Measurements from ENCODE around the gene AHCYL2. TPM values are rescaled to one million over a fixed set of nuclear protein-coding genes. Genes with fewer than 3 reads are reported as not detected.

The AHCYL2 gene
- total RNA-seq, 4 donors from 2014 or later, result 8.7 to 17.3 (median 14.2) TPM

- no peak overlapping the region for H3K4me3 ChIP-seq
- H3K27me3 ChIP-seq, result no peaks in the 10 kb centered on the region
- no peaks in the 10 kb centered on the region for H3K4me1 ChIP-seq
- no peak for TF ChIP-seq EP300 (IDR thresholded peaks at IDR 0.05)
- no peak for TF ChIP-seq POLR2A (IDR thresholded peaks at IDR 0.05)
- TF ChIP-seq, protein P1, sequence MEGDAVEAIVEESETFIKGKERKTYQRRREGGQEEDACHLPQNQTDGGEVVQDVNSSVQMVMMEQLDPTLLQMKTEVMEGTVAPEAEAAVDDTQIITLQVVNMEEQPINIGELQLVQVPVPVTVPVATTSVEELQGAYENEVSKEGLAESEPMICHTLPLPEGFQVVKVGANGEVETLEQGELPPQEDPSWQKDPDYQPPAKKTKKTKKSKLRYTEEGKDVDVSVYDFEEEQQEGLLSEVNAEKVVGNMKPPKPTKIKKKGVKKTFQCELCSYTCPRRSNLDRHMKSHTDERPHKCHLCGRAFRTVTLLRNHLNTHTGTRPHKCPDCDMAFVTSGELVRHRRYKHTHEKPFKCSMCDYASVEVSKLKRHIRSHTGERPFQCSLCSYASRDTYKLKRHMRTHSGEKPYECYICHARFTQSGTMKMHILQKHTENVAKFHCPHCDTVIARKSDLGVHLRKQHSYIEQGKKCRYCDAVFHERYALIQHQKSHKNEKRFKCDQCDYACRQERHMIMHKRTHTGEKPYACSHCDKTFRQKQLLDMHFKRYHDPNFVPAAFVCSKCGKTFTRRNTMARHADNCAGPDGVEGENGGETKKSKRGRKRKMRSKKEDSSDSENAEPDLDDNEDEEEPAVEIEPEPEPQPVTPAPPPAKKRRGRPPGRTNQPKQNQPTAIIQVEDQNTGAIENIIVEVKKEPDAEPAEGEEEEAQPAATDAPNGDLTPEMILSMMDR (IDR thresholded peaks at IDR 0.05), result no peak
- TF ChIP-seq POLR2AphosphoS5 (IDR thresholded peaks at IDR 0.05), result no peak
- 75 to 83% methylated on average over 5 of the region's 5 CpGs for WGBS, 2 donors (ENCODE audit: low coverage in 1 of 2)
- H3K9me3 ChIP-seq, result no peaks in the 10 kb centered on the region
- H3K27ac ChIP-seq, result no peak overlapping the region
- H3K36me3 ChIP-seq, result peaks cover 0 to 48% of the 10 kb centered on the region in 2 donors
- no peak for ATAC-seq
Observed at GRCh38 chr7:129417073-129417472, 192.2 kb downstream of the AHCYL2 start.

- 19 to 25% methylated on average over 2 of the region's 2 CpGs for WGBS, 2 donors (ENCODE audit: low coverage in 1 of 2)
- Histone ChIP-seq H3K36me3 (peaks cover 3 to 45% of the 10 kb centered on the region in 2 donors), H3K27ac (no peak overlapping the region), H3K27me3 (no peaks in the 10 kb centered on the region), H3K9me3 (no peaks in the 10 kb centered on the region), H3K4me3 (no peak overlapping the region), H3K4me1 (no peaks in the 10 kb centered on the region)
- ATAC-seq, result no peak
- no peak for TF ChIP-seq EP300 (IDR thresholded peaks at IDR 0.05)
- TF ChIP-seq, protein P1 (IDR thresholded peaks at IDR 0.05), result no peak
- TF ChIP-seq POLR2A (IDR thresholded peaks at IDR 0.05), result no peak
- no peak for TF ChIP-seq POLR2AphosphoS5 (IDR thresholded peaks at IDR 0.05)
Observed at GRCh38 chr7:129421717-129422250, 197.0 kb downstream of the AHCYL2 start.

- peaks cover 3 to 55% of the 10 kb centered on the region in 2 donors for H3K36me3 ChIP-seq
- H3K4me1 ChIP-seq, result no peaks in the 10 kb centered on the region
- WGBS, 2 donors (ENCODE audit: low coverage in 1 of 2), result 100% methylated on average over 4 of the region's 4 CpGs; no CpG with 5 or more reads in 1 of the 2 donors
- no peak overlapping the region for H3K27ac ChIP-seq
- no peaks in the 10 kb centered on the region for H3K27me3 ChIP-seq
- TF ChIP-seq POLR2A (IDR thresholded peaks at IDR 0.05) (no peak), EP300 (IDR thresholded peaks at IDR 0.05) (no peak), POLR2AphosphoS5 (IDR thresholded peaks at IDR 0.05) (no peak)
- TF ChIP-seq, protein P1 (IDR thresholded peaks at IDR 0.05), result no peak
- ATAC-seq, result no peak
- H3K4me3 ChIP-seq, result no peak overlapping the region
- H3K9me3 ChIP-seq, result no peaks in the 10 kb centered on the region
Observed at GRCh38 chr7:129422727-129423126, 197.9 kb downstream of the AHCYL2 start.

DNA sequence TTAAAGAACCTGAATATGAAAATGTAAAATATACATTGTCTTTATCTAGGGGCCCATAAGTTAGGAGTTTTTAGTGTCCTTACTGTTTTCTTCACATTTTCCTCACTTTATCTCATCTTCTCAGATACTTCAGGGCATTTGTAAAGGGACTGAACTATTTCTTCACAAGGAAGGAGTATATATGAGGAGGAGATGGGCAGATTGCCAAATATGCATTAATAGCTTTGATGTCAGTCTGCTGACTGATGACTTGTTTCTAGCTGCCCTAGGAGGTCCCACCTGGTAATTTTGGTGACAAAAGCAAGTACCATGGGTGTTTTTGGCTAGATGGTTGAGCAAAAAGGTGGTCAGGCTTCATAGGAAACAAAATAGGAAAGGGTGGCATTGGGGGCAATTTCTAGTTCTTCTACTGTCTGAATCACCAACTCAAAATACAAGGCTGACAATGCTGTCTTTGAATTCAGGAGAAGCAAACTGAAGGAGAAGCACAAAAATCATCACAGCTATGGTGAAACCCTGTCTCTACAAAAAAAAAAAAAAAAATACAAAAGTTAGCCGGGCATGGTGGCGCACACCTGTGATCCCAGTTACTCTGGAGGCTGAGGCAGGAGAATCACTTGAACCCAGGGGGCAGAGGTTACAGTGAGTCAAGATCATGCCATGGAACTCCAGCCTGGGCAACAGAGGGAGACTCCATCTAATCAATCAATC, 199.0 kb downstream of the AHCYL2 start:
- TF ChIP-seq, protein P1 (IDR thresholded peaks at IDR 0.05), result no peak
- TF ChIP-seq POLR2AphosphoS5 (IDR thresholded peaks at IDR 0.05), result no peak
- TF ChIP-seq EP300 (IDR thresholded peaks at IDR 0.05), result no peak
- TF ChIP-seq POLR2A (IDR thresholded peaks at IDR 0.05), result no peak
- Histone ChIP-seq H3K27me3 (no peaks in the 10 kb centered on the region), H3K27ac (no peak overlapping the region), H3K9me3 (no peaks in the 10 kb centered on the region), H3K4me1 (no peaks in the 10 kb centered on the region), H3K36me3 (peaks cover 3 to 65% of the 10 kb centered on the region in 2 donors), H3K4me3 (no peak overlapping the region)
- no peak for ATAC-seq
- 88% methylated on average over 2 of the region's 2 CpGs; no CpG with 5 or more reads in 1 of the 2 donors for WGBS, 2 donors (ENCODE audit: low coverage in 1 of 2)

DNA sequence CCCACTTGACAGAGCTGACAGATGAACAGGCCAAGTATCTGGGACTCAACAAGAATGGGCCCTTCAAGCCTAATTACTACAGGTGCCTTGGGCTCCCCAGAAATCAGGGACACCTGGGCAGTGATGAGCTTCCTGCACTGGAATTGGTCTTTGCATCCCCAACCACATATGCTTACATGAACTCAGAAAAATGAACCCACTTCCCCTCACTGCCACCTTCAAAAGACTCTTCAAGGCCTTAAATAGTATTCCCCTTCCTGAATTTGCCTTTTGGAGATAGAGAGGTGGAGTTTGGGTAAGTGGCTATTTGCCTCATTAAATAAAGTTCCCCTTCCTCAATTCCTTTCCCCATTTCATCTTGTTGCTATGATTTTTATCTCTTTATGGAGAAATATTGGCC, 201.7 kb downstream of the AHCYL2 start:
- ATAC-seq, result no peak
- Histone ChIP-seq H3K4me1 (no peaks in the 10 kb centered on the region), H3K36me3 (peaks cover 3 to 63% of the 10 kb centered on the region in 2 donors), H3K9me3 (no peaks in the 10 kb centered on the region), H3K4me3 (no peak overlapping the region), H3K27ac (no peak overlapping the region), H3K27me3 (no peaks in the 10 kb centered on the region)
- TF ChIP-seq, protein P1 (IDR thresholded peaks at IDR 0.05), result no peak
- TF ChIP-seq POLR2A (IDR thresholded peaks at IDR 0.05) (no peak), EP300 (IDR thresholded peaks at IDR 0.05) (no peak), POLR2AphosphoS5 (IDR thresholded peaks at IDR 0.05) (no peak)

Measured in gastroesophageal sphincter (tissue), 4 donors.